Measurements from ENCODE around the gene MAPK12.
A peak's percentile ranks its signal among the peaks of the same experiment; 100 is the strongest.

The MAPK12 gene

GRCh38 chr22:50294319-50294656 lies 32.8 kb upstream of the MAPK12 start:
- no peak overlapping the region for H3K4me3 ChIP-seq (ENCODE audit: low read depth, low read length)
- in situ Hi-C loops (cut with HindIII; ENCODE audit: low sequenced_read_pairs): no loop called here
- DNase-seq (ENCODE audit: low read depth, low spot score): no peak
- no peak for TF ChIP-seq CTCF (IDR thresholded peaks at IDR 0.05; ENCODE audit: low read depth, low read length)

- in situ Hi-C loops (cut with HindIII; ENCODE audit: low sequenced_read_pairs): no loop called here
- TF ChIP-seq CTCF (IDR thresholded peaks at IDR 0.05; ENCODE audit: low read depth, low read length): no peak
- H3K4me3 ChIP-seq (ENCODE audit: low read depth, low read length): no peak overlapping the region
- DNase-seq (ENCODE audit: low read depth, low spot score): peak; percentile 65
Observed at GRCh38 chr22:50293441-50294318, 32.2 kb upstream of the MAPK12 start.

GRCh38 chr22:50292643-50293440 lies 31.4 kb upstream of the MAPK12 start:
- no peak for DNase-seq (ENCODE audit: low read depth, low spot score)
- in situ Hi-C loops (cut with HindIII; ENCODE audit: low sequenced_read_pairs): no loop called here
- peak overlapping the region; percentile 13 for H3K4me3 ChIP-seq (ENCODE audit: low read depth, low read length)
- TF ChIP-seq CTCF (IDR thresholded peaks at IDR 0.05; ENCODE audit: low read depth, low read length): no peak

- in situ Hi-C loops (cut with HindIII; ENCODE audit: low sequenced_read_pairs): no loop called here
- no peak for TF ChIP-seq CTCF (IDR thresholded peaks at IDR 0.05; ENCODE audit: low read depth, low read length)
- no peak for DNase-seq (ENCODE audit: low read depth, low spot score)
- no peak overlapping the region for H3K4me3 ChIP-seq (ENCODE audit: low read depth, low read length)
Observed at GRCh38 chr22:50289942-50290630, 28.6 kb upstream of the MAPK12 start.

- no peak overlapping the region for H3K4me3 ChIP-seq (ENCODE audit: low read depth, low read length)
- in situ Hi-C loops (cut with HindIII; ENCODE audit: low sequenced_read_pairs): no loop called here
- no peak for TF ChIP-seq CTCF (IDR thresholded peaks at IDR 0.05; ENCODE audit: low read depth, low read length)
- no peak for DNase-seq (ENCODE audit: low read depth, low spot score)
Observed at GRCh38 chr22:50289151-50289941, 27.9 kb upstream of the MAPK12 start.

- in situ Hi-C loops (cut with HindIII; ENCODE audit: low sequenced_read_pairs): no loop called here
- no peak for DNase-seq (ENCODE audit: low read depth, low spot score)
- H3K4me3 ChIP-seq (ENCODE audit: low read depth, low read length): no peak overlapping the region
- no peak for TF ChIP-seq CTCF (IDR thresholded peaks at IDR 0.05; ENCODE audit: low read depth, low read length)
Observed at GRCh38 chr22:50287731-50288130, 26.2 kb upstream of the MAPK12 start.

Measured in astrocyte of the spinal cord (primary cell).